GM18511 (cell line): ENCODE data around the gene UBR2.
"Not testable (repeated sequence)": the region's sequence is repeated elsewhere in the genome, so short reads cannot be mapped to it uniquely, and the experiment has no call there.

ENCODE experiments used
- ATAC-seq: cut with Tn5 transposase; IDR thresholded peaks from one replicate; pipeline ENCODE4 v1.9.1; 2021; ENCODE audit warnings: mild to moderate bottlenecking, moderate library complexity; ENCODE audit not compliant: unreplicated experiment

The UBR2 gene

GRCh38 chr6:42616716-42617115 is 52.9 kb downstream of the UBR2 start:
- ATAC-seq = no peak

DNA sequence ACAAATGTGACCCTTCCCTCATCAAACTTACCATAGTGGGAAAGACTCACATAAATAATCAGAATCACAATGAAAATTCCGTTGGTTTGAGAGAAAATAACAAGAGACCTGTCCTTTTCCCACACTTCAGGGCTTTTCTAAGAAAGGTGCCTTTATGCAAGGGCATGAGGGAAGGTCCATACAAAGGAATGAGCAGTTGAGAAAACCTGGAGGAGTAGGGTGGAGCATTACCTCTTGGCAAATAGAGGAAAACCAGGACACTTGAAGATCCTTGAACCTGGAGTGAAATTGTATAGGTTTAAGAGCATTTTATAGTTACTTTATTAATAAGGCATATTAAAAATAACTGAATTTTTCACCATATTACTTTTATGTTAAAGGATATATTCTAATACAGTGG is 54.3 kb downstream of the UBR2 start:
- no peak for ATAC-seq

GRCh38 chr6:42618686-42619085 is 54.9 kb downstream of the UBR2 start:
- no peak for ATAC-seq

DNA sequence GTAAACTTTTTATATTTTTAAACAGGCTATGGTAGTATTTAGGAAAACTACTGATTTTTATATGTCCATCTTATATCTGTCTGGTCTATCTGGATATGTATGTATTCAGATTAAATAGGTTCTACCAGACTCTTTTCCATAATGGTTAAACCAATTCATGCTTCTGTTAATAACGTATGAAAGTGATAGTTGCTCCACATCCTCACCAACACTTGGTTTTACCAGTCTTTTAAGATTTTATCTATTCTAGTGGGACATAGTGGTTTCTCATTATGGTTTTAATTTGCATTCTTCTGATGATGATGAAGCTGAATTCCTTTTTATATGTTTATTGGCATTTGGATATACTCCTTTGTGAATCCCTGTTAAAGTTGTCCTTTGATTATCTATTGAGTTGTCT is 56.1 kb downstream of the UBR2 start:
- ATAC-seq = no peak

GRCh38 chr6:42624601-42625000 is 60.8 kb downstream of the UBR2 start:
- no peak for ATAC-seq

GRCh38 chr6:42627044-42627443 is 63.2 kb downstream of the UBR2 start:
- no peak for ATAC-seq

DNA sequence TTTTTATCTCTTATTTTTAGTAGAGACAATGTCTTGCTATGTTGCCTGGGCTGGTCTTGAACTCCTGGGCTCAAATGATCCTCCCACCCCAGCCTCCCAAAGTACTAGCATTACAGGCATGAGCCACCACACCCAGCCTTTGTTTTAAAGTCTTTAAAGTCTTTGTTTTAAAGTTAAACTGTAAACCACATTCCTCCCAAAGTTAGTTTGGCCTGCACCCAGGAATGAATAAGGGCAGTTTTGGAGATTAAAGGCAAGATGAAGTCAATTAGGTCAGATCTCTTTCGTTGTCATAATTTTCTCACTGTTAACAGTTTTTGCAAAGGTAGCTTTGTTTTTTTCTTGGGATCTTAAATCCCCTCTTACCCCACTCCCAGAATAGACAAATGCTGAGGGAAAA is 63.8 kb downstream of the UBR2 start:
- no peak for ATAC-seq

GRCh38 chr6:42628604-42629003 is 64.8 kb downstream of the UBR2 start:
- no peak for ATAC-seq

DNA sequence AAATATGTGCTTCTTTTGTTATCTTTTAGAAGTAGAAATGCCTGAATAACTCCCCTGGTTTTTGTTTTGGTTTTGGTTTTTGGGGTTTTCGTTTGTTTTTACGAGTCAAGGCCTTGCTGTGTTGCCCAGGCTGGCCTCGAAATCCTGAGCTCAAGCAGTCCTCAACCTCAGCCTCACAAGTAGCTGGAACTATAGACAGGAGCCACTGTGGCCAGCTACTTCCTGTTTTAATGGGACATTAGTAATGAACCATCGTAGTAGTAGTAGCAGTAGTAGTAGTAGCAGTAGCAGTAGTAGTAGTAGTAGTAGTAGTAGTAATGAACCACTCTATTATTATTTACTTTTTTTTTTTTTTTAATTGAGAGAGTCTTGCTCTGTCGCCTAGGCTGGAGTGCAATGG is 66.0 kb downstream of the UBR2 start:
- ATAC-seq = no peak

DNA sequence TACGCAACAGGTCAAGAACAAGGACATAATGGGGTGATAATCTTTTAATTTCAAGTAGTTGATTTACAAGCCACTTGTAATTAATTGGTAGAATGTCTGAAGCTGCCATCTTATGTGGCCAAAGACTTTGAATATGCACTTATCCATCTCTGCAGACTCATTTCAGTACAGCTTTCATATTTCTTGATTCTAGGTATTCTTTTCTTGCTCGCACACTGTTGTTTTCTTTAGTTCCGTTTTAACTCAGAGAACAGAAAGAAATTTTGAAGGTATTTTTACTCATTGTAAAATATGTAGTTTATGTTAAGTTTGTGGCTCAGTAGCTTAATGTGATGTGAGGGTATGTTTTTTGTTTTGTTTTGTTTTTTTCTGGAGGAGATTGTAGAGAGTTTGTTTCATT is 73.9 kb downstream of the UBR2 start:
- no peak for ATAC-seq

DNA sequence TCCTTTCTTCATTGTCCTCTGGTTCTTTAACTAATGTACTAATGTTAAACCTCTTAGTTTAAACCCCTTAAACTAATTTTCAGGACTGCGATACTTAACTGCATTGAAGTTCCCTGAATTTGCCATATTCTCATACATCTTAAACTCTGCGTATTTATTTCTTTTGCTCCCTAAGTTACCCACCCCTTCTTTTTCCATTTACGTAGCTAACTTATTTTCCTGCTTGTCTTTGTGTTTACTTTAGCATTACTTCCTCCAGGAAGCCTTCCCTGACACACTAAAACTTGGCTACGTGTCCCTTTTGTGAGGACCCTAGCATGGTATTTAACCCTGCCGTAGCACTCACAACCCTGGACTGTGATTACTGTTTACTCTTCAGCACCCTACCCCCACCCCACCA is 79.0 kb downstream of the UBR2 start:
- ATAC-seq = no peak

DNA sequence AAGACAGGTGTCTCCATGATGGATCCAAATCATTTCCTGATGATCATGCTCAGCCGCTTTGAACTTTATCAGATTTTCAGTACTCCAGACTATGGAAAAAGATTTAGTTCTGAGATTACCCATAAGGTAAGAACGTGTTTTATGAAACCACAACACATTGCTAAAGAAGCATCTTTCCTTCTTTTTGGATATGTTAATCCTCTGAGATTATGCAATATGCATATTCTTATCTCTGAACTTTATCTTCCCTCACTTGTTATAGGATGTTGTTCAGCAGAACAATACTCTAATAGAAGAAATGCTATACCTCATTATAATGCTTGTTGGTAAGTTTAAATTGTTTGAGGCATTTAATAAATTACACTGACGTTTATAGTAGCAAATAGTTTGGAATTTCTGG is 80.4 kb downstream of the UBR2 start:
- no peak for ATAC-seq

DNA sequence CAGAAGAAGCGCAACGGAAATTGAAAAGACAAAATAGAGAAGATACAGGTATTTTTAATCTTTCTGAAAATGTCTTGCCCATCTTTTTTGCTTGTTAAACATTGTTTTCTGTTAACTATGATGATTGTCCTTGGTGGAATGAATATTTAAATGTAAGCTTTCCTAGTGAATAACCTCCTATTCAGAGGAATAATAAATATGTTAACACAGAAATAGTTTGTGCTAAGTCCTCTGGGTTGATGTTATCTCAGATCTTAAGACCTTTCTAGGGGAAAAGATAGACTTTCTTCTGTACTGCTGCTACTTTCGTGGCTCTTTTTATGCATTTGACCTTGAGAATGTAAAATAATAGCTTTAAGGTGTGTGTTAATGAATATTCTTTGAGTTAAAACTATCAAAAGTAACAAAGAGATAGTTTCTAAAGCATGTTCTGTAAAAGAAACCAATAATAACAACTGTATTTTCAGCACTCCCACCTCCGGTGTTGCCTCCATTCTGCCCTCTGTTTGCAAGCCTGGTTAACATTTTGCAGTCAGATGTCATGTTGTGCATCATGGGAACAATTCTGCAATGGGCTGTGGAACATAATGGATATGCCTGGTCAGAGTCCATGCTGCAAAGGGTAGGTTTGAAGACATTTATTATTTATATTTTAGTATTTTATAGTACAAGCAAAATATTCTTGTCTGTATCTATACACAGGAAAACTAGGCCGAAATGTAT is 88.4 kb downstream of the UBR2 start:
- ATAC-seq = no peak

- no peak for ATAC-seq
Measured at GRCh38 chr6:42653851-42654250, 90.0 kb downstream of the UBR2 start.

DNA sequence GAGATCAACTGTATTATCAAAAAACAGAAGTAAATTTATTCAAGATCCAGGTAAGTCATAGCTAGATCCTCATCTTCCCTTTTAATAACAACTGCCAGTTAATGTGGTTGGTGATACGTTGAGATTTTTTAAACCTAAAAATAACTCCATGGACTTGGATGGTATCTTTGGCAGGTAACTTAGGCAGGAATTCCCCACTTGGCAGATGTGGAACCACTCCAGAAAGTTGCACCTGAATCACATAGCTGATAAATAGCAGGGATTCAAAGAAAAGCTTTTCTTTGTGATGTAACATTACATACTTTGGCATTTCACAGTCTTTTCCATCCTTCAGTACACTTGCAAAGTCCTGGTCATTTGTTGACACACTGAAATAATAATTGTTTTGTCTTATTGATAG is 96.0 kb downstream of the UBR2 start:
- no peak for ATAC-seq

DNA sequence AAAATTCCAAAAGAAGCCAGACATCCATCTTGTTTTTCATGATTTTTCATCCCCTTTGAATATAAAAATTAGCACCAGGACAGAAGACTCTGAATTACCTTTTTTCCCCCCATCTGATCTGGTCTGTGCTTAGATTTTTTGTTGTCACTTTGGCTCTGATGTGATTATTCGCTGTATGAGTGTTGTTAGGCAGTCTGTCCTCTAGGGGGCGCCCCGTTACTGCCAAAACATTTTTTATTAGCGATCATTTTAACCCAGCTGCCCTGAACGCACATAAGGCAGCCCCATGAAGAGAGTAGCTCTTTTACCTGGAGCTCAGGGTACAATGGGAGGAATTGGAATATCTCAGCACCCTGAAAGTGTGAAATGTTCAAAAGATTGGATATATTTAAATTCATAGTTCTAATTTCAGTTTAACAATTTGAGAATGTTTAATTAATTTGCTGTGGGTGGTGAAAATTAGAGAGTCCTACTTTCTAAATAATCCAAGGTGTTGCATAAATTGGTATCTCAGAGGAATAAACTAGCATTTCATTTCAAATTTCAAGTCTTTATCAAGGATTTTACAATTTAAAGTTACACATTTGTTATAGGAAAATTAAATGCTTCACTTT is 97.8 kb downstream of the UBR2 start:
- no peak for ATAC-seq

DNA sequence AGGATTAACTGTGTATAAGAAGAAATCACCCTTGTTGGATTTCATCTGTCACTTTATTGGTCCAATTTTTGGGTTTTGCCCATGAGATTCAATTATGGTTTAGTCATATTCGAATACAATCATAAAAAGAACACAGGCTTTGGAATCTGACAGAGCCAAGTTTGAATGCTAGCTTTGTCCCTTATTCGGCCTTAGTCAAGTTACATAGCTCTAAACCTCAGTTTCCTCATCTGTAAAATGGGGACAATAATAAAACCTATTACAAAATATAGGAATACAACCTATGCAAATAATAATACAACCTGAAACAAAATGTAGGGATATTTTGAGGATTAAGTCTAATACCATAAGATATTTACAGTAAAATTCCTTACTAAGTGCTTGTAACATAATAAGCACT is 100.9 kb downstream of the UBR2 start:
- no peak for ATAC-seq

GRCh38 chr6:42674368-42674767 is 110.5 kb downstream of the UBR2 start:
- not testable (repeated sequence) for ATAC-seq

GRCh38 chr6:42674780-42675179 is 111.0 kb downstream of the UBR2 start:
- ATAC-seq = no peak

- ATAC-seq = no peak
Measured at GRCh38 chr6:42679358-42679757, 115.5 kb downstream of the UBR2 start.

- no peak for ATAC-seq
Measured at GRCh38 chr6:42688281-42688680, 124.5 kb downstream of the UBR2 start.

DNA sequence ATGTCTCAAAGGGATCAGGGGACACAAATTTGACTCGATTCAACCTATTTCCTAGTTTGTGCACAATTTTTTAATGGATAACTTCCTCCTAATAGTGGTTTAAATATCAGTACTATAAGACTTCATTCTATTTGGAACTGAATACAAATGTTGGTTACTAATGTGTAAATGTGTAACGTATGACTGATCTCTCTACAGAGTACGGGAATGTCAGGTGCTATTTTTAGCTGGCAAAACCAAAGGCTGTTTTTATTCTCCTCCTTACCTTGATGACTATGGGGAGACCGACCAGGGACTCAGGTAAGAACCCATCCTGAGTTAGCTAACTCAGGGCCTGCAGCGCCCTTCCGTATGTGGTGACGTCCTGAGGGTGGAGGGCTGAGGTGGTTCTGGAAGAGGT is 125.5 kb downstream of the UBR2 start:
- ATAC-seq = no peak

DNA sequence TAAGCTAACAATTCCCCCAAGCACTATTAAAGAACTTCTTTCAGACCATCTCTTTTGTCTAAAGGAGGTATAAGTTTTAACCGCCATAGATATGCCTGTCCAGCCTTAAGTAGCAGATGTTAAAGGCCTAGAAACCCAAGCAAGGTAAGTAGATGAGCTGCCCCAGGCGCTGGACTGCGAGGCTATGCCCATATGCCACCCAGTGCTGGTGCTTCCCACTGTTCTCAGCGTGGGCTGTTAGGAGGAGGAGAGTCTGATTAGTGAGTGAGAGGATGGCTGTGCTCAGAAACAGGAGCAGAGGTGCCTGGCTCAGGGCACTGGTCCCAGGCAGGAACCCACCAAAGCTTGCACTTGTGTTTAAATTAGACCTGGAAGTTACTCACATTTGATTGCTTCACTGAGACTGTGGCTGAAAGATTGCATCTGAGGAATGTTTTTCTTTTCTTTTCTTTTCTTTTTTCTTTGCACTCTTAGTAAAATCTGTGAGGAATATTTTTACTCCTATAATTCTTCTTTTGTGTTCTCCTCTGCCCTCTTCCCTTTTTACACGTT is 126.4 kb downstream of the UBR2 start:
- ATAC-seq = no peak
